ENCODE measurements around the gene ERVMER34-1. TPM values are rescaled to one million over a fixed set of nuclear protein-coding genes. Genes with fewer than 3 reads are reported as not detected.

Gene ERVMER34-1
- total RNA-seq, 1 donor from 2014 or later, result 0.05 TPM

Other genes with a start within 250 kb of the ERVMER34-1 start
- 9.9 and 10.1 TPM in 2 replicates for gene USP46, start 92.1 kb downstream of the ERVMER34-1 start, total RNA-seq
- gene RASL11B, start 110.9 kb upstream of the ERVMER34-1 start, total RNA-seq, result 1.6 and 2.3 TPM in 2 replicates